Upper lobe of left lung (tissue), 4 donors: ENCODE data around the gene MTREX.

Experiments used
- EP300 ChIP-seq, 4 donors: sonication (generic); formaldehyde crosslinking; IDR thresholded peaks; one replicate each; pipeline ENCODE4 v1.5.1; 2017; ENCODE audit warnings: antibody characterized with exemption in 4 of 4, control low read depth in 2 of 4
- TF ChIP-seq, protein P1 (sequence below), 6 experiments: fragments of 450-650 bp in 4 of 6; fragments of 200-600 bp in 2 of 6; sonication (generic) in 2 of 6; IDR thresholded peaks; one replicate each; pipeline ENCODE4 v1.5.1; 2016 to 2019; ENCODE audit warnings: antibody characterized with exemption in 6 of 6

DNA sequence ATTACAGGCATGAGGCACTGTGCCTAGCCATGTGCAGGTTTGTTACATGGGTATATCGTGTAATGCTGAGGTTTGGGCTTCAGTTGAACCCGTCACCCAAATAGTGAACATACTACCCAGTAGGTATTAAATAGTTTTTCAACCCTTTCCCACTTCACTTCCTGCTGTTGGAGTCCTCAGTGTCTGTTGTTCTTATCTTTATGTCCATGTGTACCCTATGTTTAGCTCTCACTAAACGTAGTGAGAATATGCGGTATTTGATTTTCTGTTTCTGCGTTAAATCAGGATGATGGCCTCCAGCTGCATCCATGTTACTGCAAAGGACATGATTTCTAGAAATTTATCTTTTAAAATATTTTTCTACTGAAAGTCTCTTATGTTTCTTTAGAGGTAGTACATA lies 17.8 kb downstream of the MTREX start:
- TF ChIP-seq, protein P1, sequence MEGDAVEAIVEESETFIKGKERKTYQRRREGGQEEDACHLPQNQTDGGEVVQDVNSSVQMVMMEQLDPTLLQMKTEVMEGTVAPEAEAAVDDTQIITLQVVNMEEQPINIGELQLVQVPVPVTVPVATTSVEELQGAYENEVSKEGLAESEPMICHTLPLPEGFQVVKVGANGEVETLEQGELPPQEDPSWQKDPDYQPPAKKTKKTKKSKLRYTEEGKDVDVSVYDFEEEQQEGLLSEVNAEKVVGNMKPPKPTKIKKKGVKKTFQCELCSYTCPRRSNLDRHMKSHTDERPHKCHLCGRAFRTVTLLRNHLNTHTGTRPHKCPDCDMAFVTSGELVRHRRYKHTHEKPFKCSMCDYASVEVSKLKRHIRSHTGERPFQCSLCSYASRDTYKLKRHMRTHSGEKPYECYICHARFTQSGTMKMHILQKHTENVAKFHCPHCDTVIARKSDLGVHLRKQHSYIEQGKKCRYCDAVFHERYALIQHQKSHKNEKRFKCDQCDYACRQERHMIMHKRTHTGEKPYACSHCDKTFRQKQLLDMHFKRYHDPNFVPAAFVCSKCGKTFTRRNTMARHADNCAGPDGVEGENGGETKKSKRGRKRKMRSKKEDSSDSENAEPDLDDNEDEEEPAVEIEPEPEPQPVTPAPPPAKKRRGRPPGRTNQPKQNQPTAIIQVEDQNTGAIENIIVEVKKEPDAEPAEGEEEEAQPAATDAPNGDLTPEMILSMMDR (IDR thresholded peaks at IDR 0.05), result no peak
- no peak for TF ChIP-seq EP300 (IDR thresholded peaks at IDR 0.05)
